HT-29 (cell line): ENCODE data around the gene MOSPD3. TPM values are rescaled to one million over a fixed set of nuclear protein-coding genes. Genes with fewer than 3 reads are reported as not detected.
"Not testable (repeated sequence)": the region's sequence is repeated elsewhere in the genome, so short reads cannot be mapped to it uniquely, and the experiment has no call there.

Experiments
- DNase-seq: peaks from one replicate; pipeline ENCODE4 v3.0.0-alpha.2; 2015; ENCODE audit warnings: low spot score
- total RNA-seq: library from RNA; depleted of rRNA; stranded (reverse); fragments of >200 nt; shearing (Covaris generic); gene quantifications from 2 replicates; pipeline ENCODE4 v1.2.3, GENCODE V29; 2014

Gene MOSPD3
- total RNA-seq, 1 experiment from 2014 or later: 18.4 TPM

DNA sequence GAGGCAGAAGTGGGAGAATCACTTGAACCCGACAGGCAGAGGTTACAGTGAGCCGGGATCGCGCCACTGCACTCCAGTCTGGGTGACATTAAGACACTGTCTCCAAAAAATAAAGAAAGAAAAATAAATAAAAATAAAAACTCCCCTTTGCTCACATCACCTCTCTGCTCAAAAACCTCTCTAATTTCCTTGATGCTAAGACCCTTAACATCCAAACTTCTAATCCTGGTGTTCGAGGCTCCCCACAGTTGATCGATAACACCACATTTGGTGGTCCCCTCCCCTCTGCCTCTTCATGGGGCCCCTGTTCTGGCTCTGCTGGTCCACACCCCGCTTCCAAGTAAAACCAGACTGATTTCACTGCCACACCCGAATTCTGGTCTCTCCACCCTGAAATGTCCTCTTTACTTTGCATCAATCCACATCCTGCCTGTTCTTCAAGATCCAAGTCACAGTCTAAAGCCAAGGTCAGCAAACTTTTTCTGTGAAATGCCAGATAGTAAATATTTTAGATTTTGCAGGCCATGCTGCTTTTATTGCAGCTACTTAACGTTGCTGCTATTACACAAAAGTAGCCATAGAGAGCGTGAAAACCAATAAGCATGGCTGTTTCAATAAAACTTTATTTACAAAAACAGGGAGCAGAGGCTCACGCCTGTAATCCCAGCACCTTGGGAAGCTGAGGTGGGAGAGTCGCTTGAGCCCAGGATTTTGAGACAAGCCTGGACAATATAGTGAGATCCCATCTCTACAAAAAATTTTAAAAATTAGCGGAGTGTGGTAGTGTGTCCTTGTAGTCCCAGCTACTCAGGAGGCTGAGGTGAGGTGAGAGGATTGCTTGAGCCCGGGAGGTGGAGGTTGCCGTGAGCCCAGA lies 11.8 kb downstream of the MOSPD3 start:
- no peak for DNase-seq

DNA sequence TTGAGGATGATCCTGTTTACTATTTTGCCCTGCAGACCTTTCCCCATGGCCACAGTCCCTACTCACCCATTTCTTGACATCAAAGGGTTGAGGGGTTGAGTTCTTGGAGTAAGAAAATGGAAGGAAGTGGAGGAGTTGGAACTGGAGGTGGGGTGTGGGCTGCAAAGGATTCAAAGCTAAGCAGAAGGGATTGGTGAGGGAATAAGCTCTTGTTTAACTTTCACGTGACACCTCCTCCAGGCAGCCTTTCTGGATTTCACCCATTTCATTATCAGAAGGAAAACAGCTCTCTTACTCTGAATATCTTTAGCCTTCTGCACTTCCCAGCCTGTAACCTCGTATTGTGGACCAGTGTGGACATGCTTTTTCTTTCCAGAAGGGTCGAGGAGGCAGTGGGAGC lies 13.7 kb downstream of the MOSPD3 start:
- no peak for DNase-seq

GRCh38 chr7:100626530-100627237 lies 14.3 kb downstream of the MOSPD3 start:
- DNase-seq: peak; percentile 81

- no peak for DNase-seq
Measured at GRCh38 chr7:100627238-100627549, 14.9 kb downstream of the MOSPD3 start.

DNA sequence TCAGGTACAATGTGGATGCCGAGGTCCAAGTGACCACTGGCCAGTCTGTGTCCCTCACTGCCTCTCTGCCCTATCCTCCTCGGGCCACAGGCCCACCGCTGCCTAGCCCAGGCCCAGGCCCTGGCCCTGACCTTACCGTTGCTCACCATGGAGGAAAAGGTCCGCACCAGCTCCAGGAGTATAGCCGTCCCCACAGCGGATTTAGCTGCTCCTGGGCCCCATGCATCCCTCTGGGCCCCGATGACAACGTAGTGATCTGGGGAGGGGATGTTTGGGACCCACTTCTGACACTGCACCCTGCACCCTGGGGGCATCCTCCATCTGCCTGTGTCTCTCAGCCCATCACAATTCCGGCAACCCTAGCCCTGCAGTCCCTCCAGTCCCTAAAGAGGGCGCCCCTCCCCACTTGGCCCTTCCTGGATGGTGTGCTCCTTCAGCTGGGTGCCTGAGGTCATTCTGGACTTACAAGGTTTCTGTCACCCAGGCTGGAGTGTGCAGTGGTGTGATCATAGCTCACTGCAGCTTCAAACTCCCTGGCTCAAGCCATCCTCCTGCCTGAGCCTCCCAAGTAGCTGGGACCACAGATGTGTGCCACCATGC lies 16.9 kb downstream of the MOSPD3 start:
- DNase-seq: peak; percentile 71

DNA sequence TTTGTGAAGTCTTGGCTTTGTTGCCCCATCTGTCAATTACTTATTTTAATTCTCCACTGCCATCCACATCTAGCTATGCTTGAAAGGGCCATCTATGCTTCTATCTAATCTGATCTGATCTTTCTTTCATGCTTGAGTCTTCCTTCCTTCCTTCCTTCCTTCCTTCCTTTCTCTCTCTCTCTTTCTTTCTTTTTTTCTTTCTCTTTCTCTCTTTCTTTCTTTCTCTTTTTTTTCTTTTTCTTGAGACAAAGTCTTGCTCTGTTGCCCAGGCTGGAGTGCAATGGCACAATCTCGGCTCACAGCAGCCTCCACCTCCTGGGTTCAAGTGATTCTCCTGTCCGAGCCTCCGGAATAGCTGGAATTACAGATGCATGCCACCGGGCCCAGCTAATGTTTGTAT lies 17.7 kb downstream of the MOSPD3 start:
- DNase-seq: no peak

DNA sequence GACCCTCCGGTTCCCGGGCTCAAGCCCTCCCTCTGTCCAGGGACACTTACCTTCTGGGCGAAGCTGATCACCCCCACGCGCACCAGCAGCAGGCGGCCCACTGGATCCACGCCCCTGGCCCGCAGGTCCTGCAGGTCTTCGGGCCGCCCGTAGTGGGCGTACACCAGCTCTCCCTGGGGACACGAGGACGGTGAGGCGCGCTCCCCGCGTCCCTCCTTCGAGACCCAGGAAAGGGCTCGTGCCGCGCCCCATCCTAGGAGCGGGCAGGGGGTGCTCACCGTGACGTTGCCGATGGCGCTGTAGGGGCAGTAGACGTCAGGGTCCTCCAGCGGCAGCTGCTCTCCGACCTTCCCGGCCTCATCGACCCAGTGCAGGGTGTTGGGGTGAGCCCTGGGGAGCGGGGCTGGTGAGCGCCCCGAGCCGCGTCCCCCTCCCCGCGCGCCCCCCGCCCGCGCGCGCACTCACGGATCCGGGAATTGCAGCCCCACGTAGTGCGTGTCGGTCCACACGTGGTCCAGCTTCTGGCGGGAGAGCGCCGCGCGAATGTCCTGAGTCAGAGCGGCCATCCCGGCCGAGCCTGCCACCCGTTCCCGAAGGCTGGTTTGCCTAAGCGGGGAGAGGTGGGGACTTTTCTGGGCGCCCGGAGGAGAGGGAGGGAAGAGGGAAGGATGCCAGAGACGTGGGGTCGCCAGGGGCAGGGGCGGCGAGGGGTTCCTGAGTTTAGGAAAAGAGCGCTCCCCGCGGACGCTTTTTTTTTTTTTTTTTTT lies 20.8 kb downstream of the MOSPD3 start:
- DNase-seq: peak; percentile 56

DNA sequence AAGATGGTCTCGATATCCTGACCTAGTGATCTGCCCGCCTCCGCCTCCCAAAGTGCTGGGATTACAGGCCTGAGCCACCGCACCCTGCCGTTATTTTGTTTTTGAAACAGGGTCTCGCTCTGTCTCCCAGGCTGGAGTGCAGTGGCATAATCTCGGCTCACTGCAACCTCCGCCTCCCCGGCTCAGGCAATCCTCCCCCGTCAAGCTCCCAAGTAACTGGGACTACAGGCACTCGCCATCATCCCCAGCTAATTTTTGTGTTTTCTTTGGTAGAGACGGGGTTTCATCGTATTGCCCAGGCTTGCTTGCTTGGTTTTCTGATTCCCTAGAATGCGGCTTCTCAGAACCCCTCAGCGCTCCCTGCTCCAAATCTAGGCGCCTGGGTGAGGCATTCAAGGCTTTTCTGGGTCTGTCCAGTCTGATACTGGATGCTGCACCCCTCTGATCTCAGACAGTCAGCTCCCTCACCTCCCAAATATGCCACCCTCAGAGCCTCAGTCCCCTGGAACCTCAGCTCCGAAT lies 27.7 kb downstream of the MOSPD3 start:
- DNase-seq: no peak

GRCh38 chr7:100640517-100641440 lies 28.4 kb downstream of the MOSPD3 start:
- no peak for DNase-seq

- no peak for DNase-seq
Measured at GRCh38 chr7:100641463-100641859, 29.1 kb downstream of the MOSPD3 start, which contains the start of gene TFR2. TSS of gene TFR2 (minus strand) at chr7:100641552. CDS start at chr7:100641509, 43 bp downstream.

DNA sequence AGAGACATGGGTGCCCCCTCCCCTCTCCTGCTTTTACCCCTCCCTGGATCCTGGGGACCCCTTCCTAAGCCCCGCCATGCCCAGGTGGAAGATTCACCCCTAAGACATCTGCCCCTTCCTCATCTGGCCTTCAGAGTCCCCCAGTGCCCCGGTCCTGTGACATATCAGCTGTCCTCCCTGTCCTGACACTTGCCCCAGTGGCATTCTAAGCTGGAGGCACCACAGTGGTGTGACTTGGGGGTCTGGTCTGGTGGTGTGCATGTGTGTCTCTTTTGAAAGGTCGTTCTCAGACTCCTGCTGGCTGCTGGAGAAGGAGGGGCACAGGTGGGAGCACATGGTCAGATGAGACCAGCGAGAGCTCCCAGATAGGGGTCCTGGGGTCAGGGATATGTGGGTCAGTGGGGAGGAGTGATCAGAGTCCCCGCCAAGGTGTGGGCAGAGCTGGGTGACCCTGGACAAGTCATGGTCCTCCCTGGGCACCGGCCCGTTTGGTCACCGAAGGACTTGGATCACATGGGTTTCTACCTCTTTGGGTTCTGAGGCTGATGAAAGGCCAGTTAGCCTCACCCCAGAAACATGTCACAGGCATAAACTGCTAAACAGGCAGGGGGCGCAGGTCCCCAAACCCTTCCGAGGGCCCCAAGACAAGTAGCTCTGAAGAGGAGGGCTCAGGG lies 29.7 kb downstream of the MOSPD3 start:
- no peak for DNase-seq

GRCh38 chr7:100642534-100642907 lies 30.2 kb downstream of the MOSPD3 start:
- DNase-seq: peak; percentile 58

GRCh38 chr7:100649826-100650565 lies 37.7 kb downstream of the MOSPD3 start:
- no peak for DNase-seq

DNA sequence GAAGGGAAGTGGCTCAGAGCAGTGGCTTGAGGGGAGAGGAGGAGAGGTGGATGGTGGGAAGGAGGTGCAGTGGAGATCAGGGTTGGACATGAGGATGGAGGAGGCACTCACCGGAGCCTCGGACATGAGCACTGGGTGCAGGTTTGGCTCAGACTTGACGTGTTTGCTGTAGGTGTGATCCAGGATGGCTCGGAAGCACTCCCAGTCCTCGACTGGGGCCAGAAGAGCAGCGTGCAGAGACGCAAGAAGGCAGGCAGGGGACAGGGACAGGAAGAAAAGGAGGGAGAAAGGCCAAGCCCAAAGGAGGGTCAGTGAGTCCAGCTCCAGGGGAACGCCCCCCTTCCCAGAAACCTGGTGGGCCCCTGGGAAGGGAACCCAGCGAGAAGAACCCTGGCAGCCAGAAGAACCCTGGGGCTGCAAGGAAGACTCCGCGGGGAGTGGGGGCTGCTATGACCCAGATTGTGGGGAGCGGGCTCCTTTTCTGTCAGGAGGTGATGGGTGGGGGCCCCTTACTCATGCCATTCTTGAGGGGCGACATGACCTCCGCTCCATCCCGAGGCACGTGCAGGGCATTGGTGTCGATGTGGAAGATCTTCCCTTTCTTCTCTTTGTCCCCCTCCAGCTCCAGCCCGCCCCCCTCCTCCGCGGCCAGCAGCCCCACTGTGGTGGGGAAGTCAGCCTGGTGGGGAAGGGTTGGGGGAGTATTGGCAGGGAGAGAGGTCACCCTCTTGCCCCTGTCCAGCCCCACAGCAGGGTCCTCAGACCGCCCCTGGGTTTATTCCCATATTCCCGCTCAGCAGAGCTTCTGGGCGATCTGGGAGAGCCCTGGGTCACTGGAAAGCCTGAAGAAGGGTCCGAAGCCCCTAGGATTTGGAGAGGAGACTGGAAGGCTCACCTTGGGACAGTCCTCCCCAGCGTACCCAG lies 42.8 kb downstream of the MOSPD3 start:
- DNase-seq: no peak

GRCh38 chr7:100655908-100656674 lies 43.8 kb downstream of the MOSPD3 start, which contains the start of gene ACTL6B:
TSS of gene ACTL6B (minus strand) at chr7:100656448. CDS start at chr7:100656354, 94 bp downstream.
- no peak for DNase-seq

DNA sequence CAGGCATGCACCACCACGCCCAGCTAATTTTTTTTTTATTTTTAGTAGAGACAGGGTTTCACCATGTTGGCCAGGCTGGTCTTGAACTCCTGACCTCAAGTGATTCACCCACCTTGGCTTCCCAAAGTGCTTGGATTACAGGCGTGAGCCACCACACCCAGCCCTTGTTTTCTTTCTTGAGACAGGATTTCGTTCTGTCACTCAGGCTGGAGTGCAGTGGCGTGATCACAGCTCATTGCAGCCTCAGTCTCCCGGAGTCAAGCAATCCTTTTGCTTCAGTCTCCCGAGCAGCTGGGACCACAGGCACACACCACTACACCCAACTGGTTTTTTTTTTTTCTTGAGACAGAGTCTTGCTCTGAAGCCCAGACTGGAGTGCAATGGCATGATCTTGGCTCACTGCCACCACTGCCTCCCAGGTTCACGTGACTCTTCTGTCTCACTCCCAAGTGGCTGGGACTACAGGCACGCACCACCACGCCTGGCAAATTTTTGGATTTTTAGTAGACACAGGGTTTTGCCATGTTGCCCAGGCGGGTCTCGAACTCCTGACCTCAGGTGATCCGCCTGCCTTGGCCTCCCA lies 49.9 kb downstream of the MOSPD3 start:
- not testable (repeated sequence) for DNase-seq
